Fibroblast of villous mesenchyme (primary cell): ENCODE results near the gene SYNPR. TPM values are rescaled to one million over a fixed set of nuclear protein-coding genes. Genes with fewer than 3 reads are reported as not detected.

Experiments
- DNase-seq: peaks from one replicate; pipeline ENCODE4 v3.0.0-alpha.2; 2010; ENCODE audit warnings: low read depth
- H3K4me3 ChIP-seq: 2 replicates; pipeline ENCODE4 v1.5.1; 2011; ENCODE audit warnings: low read depth, mild to moderate bottlenecking, low read length
- CTCF ChIP-seq: IDR thresholded peaks from 2 replicates; pipeline ENCODE4 v1.5.1; 2012; ENCODE audit warnings: low read depth, mild to moderate bottlenecking, low read length; ENCODE audit not compliant: insufficient read depth
- total RNA-seq: library from RNA; depleted of rRNA; stranded (reverse); fragments of >200 nt; gene quantifications from 2 replicates; pipeline ENCODE4 v1.2.3, GENCODE V29; 2012

Gene SYNPR
- total RNA-seq, 1 donor: not detected

- no peak for DNase-seq
- H3K4me3 ChIP-seq: no peak overlapping the region
- TF ChIP-seq CTCF: no peak
Measured at GRCh38 chr3:63528325-63529000, 250.4 kb downstream of the SYNPR start.

- TF ChIP-seq CTCF: no peak
- no peak for DNase-seq
- H3K4me3 ChIP-seq: no peak overlapping the region
Measured at GRCh38 chr3:63532521-63532920, 254.4 kb downstream of the SYNPR start.

- TF ChIP-seq CTCF: no peak
- H3K4me3 ChIP-seq: no peak overlapping the region
- DNase-seq: peak; percentile 27
Measured at GRCh38 chr3:63538919-63539318, 260.8 kb downstream of the SYNPR start.

- H3K4me3 ChIP-seq: no peak overlapping the region
- DNase-seq: no peak
- TF ChIP-seq CTCF: no peak
Measured at GRCh38 chr3:63555767-63556166, 277.7 kb downstream of the SYNPR start.

GRCh38 chr3:63556401-63556800 is 278.3 kb downstream of the SYNPR start:
- DNase-seq: no peak
- TF ChIP-seq CTCF: no peak
- H3K4me3 ChIP-seq: no peak overlapping the region

- no peak for DNase-seq
- TF ChIP-seq CTCF: no peak
- no peak overlapping the region for H3K4me3 ChIP-seq
Measured at GRCh38 chr3:63557912-63558311, 279.8 kb downstream of the SYNPR start.

GRCh38 chr3:63559884-63560283 is 281.8 kb downstream of the SYNPR start:
- DNase-seq: no peak
- TF ChIP-seq CTCF: no peak
- H3K4me3 ChIP-seq: no peak overlapping the region
